Muscle layer of duodenum (tissue), 2 donors: ENCODE measurements around the gene SERF2.
A peak's percentile ranks its signal among the peaks of the same experiment; 100 is the strongest.
"Not testable (repeated sequence)": the region's sequence is repeated elsewhere in the genome, so short reads cannot be mapped to it uniquely, and the experiment has no call there.

Experiments used
- H3K27ac ChIP-seq: one replicate; pipeline ENCODE4 v1.7.0; 2013; ENCODE audit warnings: mild to moderate bottlenecking, low read length
- H3K27me3 ChIP-seq: one replicate; pipeline ENCODE4 v1.7.0; 2013; ENCODE audit warnings: low read depth, mild to moderate bottlenecking, control low read depth, low read length
- H3K36me3 ChIP-seq, 2 donors: one replicate each; pipeline ENCODE4 v1.7.0; 2013; ENCODE audit warnings: low read length in 2 of 2, control low read depth in 1 of 2, mild to moderate bottlenecking in 1 of 2; ENCODE audit not compliant: insufficient read depth in 2 of 2, control insufficient read depth in 1 of 2
- H3K4me1 ChIP-seq, 2 donors: one replicate each; pipeline ENCODE4 v1.7.0; 2013; ENCODE audit warnings: low read length in 2 of 2, mild to moderate bottlenecking in 2 of 2, control low read depth in 1 of 2, moderate library complexity in 1 of 2; ENCODE audit not compliant: insufficient read depth in 2 of 2, control insufficient read depth in 1 of 2
- H3K4me3 ChIP-seq, 2 donors: one replicate each; pipeline ENCODE4 v1.7.0; 2013; ENCODE audit warnings: low read length in 2 of 2, low read depth in 1 of 2, mild to moderate bottlenecking in 1 of 2
- H3K9me3 ChIP-seq, 2 donors: one replicate each; pipeline ENCODE4 v1.7.0; 2013; ENCODE audit warnings: low read length in 2 of 2, control low read depth in 1 of 2, mild to moderate bottlenecking in 1 of 2; ENCODE audit not compliant: control insufficient read depth in 1 of 2
- donor health status: healthy.

The SERF2 gene

DNA sequence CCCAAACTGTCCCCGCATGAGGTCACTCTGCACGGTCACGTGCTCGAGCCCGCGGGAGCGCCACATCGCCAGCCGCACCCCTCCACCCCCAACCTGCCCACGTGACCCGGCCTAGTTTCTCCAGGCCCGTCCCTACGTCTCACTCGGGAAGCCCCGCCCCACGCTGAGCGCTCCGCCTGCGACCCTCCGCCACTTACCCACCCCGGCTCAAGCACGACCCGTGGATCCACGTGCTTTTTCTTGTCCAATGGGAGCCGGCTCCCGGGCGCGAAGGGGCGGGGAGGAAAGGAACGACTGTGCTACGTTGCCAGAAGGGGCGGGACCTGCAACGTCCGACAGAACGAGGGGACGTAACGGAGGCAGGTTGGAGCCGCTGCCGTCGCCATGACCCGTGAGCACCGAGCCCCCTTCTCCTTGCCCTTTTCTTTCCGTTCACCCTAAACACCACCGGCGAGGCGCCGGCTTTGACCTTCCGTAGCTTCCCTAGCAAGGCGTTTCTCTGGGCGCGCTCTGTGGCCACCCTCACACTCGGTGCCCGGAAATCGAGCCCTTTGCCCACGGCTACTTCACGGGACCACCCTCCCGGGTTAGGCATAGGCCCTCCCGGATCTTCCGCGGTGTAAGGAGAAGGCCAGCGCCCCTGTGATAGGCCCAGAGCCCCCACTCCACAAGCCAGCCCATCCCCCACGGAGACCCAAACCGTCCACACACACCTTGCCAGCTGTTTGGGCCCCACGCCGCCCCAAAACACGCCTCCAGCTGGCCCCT, at the start of gene SERF2:
SERF2 (plus strand) TSS at position 328 of the 768 bp plus-strand sequence; CDS start at position 385, 57 bp downstream.
- Histone ChIP-seq H3K4me1 (peaks cover 10 to 35% of the 10 kb centered on the region in 2 donors), H3K9me3 (no peaks in the 10 kb centered on the region), H3K27me3 (no peaks in the 10 kb centered on the region), H3K36me3 (peaks cover 35 to 39% of the 10 kb centered on the region in 2 donors), H3K27ac (peak within 1 kb of the TSS; percentile 99), H3K4me3 (peak within 1 kb of the TSS; percentile 86 to 88)

- H3K27me3 ChIP-seq, H3K9me3 ChIP-seq, H3K36me3 ChIP-seq: not testable (repeated sequence)
- Histone ChIP-seq H3K27ac (peak within 1 kb of the TSS; percentile 47), H3K4me1 (peaks cover 0 to 29% of the 10 kb centered on the region in 2 donors), H3K4me3 (peak within 1 kb of the TSS; percentile 74 to 80)
Observed at GRCh38 chr15:43746245-43746902, 45.7 kb upstream of the SERF2 start, which contains the start of gene PDIA3. Gene PDIA3 (plus strand): TSS chr15:43746438. CDS start chr15:43746540, 102 bp downstream.

DNA sequence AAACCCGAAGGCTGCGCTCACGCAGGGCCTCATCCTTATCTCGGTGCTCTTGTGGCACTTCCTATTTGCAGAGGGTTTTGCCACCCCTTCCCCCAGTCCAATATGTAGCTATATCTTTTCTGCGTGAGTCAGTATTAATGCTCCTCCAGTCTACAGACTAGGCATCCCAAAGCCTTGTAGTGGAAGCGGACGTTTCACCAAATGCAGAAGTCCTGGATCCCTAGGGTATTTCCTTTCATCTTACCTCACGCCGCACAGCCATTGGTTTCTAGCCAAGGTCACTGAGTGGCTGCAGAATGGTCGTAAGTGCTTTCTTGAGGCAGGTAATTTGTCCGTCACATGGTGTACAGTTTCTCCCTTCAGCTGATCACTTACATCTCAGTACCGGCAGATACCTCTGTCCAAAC, 45.2 kb upstream of the SERF2 start:
- peaks cover 0 to 34% of the 10 kb centered on the region in 2 donors for H3K4me1 ChIP-seq
- H3K36me3 ChIP-seq, H3K27me3 ChIP-seq, H3K9me3 ChIP-seq: not testable (repeated sequence)
- H3K27ac ChIP-seq: peak overlapping the region; percentile 47
- peak overlapping the region; percentile 74 to 80 for H3K4me3 ChIP-seq

DNA sequence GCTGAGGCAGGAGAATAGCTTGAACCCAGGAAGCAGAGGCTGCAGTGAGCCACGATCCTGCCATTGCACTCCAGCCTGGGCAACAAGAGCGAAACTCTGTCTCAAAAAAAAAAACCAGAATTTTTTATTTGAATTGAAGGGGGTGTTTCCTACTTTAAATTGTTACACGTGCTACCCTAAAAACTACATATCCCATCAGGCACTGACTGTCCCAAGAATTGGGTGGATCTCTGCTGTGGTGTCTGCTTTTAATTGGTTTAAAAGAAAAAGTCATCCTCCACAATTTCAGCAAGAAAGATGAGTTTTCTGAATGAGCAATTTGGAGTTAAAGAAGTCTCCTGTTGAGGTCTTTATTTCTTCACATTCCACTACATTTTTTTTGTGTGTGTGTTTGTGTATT, 43.7 kb upstream of the SERF2 start:
- Histone ChIP-seq H3K36me3 (peaks cover 2 to 4% of the 10 kb centered on the region in 2 donors), H3K27ac (no peak overlapping the region), H3K4me3 (peak overlapping the region; percentile 13 to 25), H3K27me3 (no peaks in the 10 kb centered on the region), H3K9me3 (no peaks in the 10 kb centered on the region), H3K4me1 (peaks cover 0 to 39% of the 10 kb centered on the region in 2 donors)

GRCh38 chr15:43749690-43750345, 42.3 kb upstream of the SERF2 start:
- Histone ChIP-seq H3K4me1 (peaks cover 0 to 39% of the 10 kb centered on the region in 2 donors), H3K9me3 (no peaks in the 10 kb centered on the region), H3K27me3 (no peaks in the 10 kb centered on the region), H3K4me3 (peak overlapping the region; percentile 28 to 33), H3K27ac (no peak overlapping the region), H3K36me3 (peaks cover 8 to 10% of the 10 kb centered on the region in 2 donors)

GRCh38 chr15:43751885-43752284, 40.2 kb upstream of the SERF2 start:
- H3K4me1 ChIP-seq: peaks cover 0 to 39% of the 10 kb centered on the region in 2 donors

DNA sequence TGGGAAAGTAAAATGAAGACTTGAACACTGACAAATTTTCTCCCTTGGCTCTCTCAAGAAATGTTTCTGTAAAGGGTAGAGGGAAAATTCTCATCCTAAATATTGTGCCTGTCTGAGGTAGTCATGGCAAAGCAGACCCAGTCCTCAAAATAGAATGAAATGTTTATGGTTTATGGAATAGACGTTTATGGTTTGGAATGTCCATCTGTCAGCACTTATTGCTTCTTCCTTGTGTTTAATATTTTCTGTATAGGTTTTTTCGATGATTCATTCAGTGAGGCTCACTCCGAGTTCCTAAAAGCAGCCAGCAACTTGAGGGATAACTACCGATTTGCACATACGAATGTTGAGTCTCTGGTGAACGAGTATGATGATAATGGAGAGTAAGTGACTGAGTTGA, 29.3 kb upstream of the SERF2 start:
- H3K4me1 ChIP-seq: peaks cover 0 to 5% of the 10 kb centered on the region in 2 donors
- H3K36me3 ChIP-seq: peaks cover 50 to 53% of the 10 kb centered on the region in 2 donors
- H3K9me3 ChIP-seq: no peaks in the 10 kb centered on the region
- no peak overlapping the region for H3K27ac ChIP-seq
- no peaks in the 10 kb centered on the region for H3K27me3 ChIP-seq
- no peak overlapping the region for H3K4me3 ChIP-seq

More at GRCh38 chr15:43751885-43752284, 40.2 kb upstream of the SERF2 start:
- Histone ChIP-seq H3K9me3 (no peaks in the 10 kb centered on the region), H3K4me3 (no peak overlapping the region), H3K27ac (no peak overlapping the region), H3K36me3 (peaks cover 19 to 21% of the 10 kb centered on the region in 2 donors), H3K27me3 (no peaks in the 10 kb centered on the region)

GRCh38 chr15:43763819-43764446, 28.2 kb upstream of the SERF2 start:
- no peaks in the 10 kb centered on the region for H3K9me3 ChIP-seq
- no peak overlapping the region for H3K4me3 ChIP-seq
- H3K36me3 ChIP-seq: peaks cover 56 to 61% of the 10 kb centered on the region in 2 donors
- H3K4me1 ChIP-seq: peaks cover 0 to 5% of the 10 kb centered on the region in 2 donors
- H3K27me3 ChIP-seq: no peaks in the 10 kb centered on the region
- H3K27ac ChIP-seq: no peak overlapping the region

DNA sequence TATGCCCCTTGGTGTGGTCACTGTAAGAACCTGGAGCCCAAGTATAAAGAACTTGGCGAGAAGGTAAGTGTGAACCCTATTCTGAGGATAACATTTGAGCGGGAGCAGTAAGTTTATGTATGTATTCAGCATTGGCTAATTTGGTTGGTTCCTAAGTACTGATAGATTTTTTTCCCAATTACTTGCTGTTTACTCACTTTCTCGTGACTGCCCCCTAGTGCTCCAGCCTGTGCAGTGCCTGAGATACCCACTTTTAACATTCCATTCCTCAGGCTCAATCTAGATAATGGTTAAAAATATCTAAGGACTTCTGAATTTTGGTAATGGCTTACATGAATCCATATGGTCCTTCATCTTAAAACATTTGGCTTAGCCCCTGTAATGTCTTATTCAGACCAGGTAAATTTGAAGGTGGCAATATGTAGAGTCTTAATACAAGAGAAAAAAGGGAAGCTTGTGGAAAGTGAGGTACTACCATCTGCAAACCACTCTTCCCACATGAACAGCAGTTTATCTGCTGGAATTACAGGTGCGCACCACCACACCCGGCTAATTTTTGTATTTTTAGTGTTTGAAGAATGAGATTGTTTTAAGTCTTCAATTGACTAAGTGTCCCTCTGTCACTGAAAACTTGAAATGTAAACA, 22.4 kb upstream of the SERF2 start:
- no peaks in the 10 kb centered on the region for H3K9me3 ChIP-seq
- no peak overlapping the region for H3K27ac ChIP-seq
- H3K4me1 ChIP-seq: no peaks in the 10 kb centered on the region
- peaks cover 70 to 71% of the 10 kb centered on the region in 2 donors for H3K36me3 ChIP-seq
- H3K4me3 ChIP-seq: no peak overlapping the region
- no peaks in the 10 kb centered on the region for H3K27me3 ChIP-seq

- H3K27ac ChIP-seq: no peak overlapping the region
- no peaks in the 10 kb centered on the region for H3K27me3 ChIP-seq
- H3K36me3 ChIP-seq: peaks cover 49 to 51% of the 10 kb centered on the region in 2 donors
Observed at GRCh38 chr15:43771816-43772215, 20.3 kb upstream of the SERF2 start.

More at GRCh38 chr15:43771816-43772215, 20.3 kb upstream of the SERF2 start:
- no peaks in the 10 kb centered on the region for H3K4me1 ChIP-seq
- H3K4me3 ChIP-seq: no peak overlapping the region
- no peaks in the 10 kb centered on the region for H3K9me3 ChIP-seq
